ENCODE results near the gene TIAL1. TPM values are rescaled to one million over a fixed set of nuclear protein-coding genes. Genes with fewer than 3 reads are reported as not detected.
"Not testable (repeated sequence)": the region's sequence is repeated elsewhere in the genome, so short reads cannot be mapped to it uniquely, and the experiment has no call there.

The TIAL1 gene
- total RNA-seq, 2 experiments from 2014 or later, result 200 to 204 TPM

DNA sequence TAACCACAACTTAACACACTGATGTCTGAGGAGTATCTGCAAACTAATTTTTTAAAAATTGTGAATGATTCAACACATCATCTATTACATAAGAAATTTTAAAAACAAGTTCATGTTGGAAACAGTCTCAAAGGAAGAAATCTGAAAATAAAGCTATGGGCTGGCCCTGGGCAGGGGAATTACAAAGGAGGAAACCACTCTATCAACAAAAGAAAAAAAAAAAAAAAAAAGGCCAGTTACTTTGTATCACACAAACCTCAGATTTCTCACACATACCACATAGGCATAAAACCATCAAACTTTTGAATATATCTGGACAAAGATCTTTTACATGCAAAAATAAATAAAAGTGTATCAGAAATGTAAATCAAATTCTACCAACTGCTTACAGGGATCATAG lies 20.8 kb downstream of the TIAL1 start:
- no peak for DNase-seq
- no peak for ATAC-seq
- Mint-ChIP-seq H3K4me3 (no peak overlapping the region), H3K9me3 (no peaks in the 10 kb centered on the region), H3K4me1 (ENCODE audit: low read depth) (peaks cover 19% of the 10 kb centered on the region), H3K36me3 (ENCODE audit: low read depth) (peaks cover 38% of the 10 kb centered on the region), H3K27ac (peak overlapping the region; percentile 81), H3K27me3 (no peaks in the 10 kb centered on the region)
- POLR2A ChIA-PET, result no interaction called here
- intact Hi-C loops (cut with micrococcal nuclease), result no loop called here
- CTCF ChIA-PET, result interaction anchor here (0.9 to 1.9 kb wide), 3 partner anchors 12 to 68 kb away, joined by 3 to 8 read pairs (median 3); no protein-coding TSS in a partner anchor
- TF ChIP-seq, protein P1, sequence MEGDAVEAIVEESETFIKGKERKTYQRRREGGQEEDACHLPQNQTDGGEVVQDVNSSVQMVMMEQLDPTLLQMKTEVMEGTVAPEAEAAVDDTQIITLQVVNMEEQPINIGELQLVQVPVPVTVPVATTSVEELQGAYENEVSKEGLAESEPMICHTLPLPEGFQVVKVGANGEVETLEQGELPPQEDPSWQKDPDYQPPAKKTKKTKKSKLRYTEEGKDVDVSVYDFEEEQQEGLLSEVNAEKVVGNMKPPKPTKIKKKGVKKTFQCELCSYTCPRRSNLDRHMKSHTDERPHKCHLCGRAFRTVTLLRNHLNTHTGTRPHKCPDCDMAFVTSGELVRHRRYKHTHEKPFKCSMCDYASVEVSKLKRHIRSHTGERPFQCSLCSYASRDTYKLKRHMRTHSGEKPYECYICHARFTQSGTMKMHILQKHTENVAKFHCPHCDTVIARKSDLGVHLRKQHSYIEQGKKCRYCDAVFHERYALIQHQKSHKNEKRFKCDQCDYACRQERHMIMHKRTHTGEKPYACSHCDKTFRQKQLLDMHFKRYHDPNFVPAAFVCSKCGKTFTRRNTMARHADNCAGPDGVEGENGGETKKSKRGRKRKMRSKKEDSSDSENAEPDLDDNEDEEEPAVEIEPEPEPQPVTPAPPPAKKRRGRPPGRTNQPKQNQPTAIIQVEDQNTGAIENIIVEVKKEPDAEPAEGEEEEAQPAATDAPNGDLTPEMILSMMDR (IDR thresholded peaks at IDR 0.05), result no peak

DNA sequence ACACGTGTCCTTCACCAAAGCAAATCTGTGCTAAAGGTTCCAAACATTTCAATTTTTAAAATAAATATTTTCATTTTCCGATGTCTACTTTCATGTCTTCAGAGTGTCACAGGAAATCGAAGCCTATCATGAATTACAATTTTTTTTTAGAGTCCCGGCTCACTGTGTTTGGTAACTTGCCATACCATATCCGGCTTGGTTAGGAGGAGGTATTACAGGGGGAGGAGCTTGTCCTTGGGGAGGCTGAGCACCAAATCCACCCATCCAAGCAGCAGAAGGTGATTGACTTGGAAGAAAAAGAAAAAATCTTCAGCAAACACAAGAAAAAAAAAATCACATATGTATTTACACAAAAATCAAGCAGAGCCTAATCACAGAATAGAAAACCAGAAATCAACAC lies 21.3 kb downstream of the TIAL1 start:
- H3K27me3 Mint-ChIP-seq, result no peaks in the 10 kb centered on the region
- peak overlapping the region; percentile 81 for H3K27ac Mint-ChIP-seq
- intact Hi-C loops (cut with micrococcal nuclease), result no loop called here
- DNase-seq (peak; percentile 37), ATAC-seq (peak; percentile 90)
- TF ChIP-seq, protein P1 (IDR thresholded peaks at IDR 0.05), result no peak
- peaks cover 38% of the 10 kb centered on the region for H3K36me3 Mint-ChIP-seq (ENCODE audit: low read depth)
- no peaks in the 10 kb centered on the region for H3K9me3 Mint-ChIP-seq
- ChIA-PET CTCF (interaction anchor here (0.9 kb wide), 1 partner anchor 12 kb away, joined by 3 read pairs; no protein-coding TSS in a partner anchor), POLR2A (no interaction called here)
- no peak overlapping the region for H3K4me3 Mint-ChIP-seq
- H3K4me1 Mint-ChIP-seq (ENCODE audit: low read depth), result peaks cover 19% of the 10 kb centered on the region

DNA sequence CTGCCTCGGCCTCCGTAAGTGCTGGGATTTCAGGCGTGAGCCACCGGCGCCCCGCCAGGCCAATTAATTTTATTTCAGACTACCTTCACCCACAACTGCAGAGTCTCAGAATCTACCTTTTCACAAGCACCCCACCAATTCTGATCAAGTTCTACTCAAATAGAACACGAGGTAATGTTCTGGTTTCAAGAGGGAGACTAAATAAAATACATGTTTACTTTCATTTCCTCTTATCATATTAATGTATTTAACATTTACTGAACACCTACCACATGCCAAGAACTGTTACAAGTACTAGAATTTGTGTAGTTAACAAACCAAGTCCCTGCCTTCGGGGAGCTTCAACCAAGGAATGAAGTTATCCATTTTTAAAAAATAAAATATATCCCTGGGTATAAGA lies 28.8 kb downstream of the TIAL1 start:
- CTCF ChIA-PET, result no interaction called here

DNA sequence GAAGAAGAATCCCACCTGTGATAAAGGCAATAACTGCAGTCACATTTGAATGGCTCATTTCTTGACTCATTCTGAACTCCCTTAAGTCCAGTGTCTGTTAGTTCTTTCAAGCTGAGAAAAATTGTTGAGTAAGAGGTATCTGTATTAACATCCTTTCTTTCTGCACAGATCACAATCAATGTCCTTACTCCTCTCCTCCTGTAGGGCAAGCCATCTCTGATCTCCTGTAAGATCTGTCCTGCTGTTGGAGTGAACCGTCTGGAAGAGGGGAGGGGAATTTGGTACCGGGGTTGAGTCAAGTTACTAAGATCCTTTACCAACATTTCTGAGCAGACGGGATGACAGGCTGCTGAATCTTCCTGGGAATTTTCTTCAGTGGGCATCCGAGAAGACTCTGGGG lies 34.7 kb downstream of the TIAL1 start:
- TF ChIP-seq, protein P1 (IDR thresholded peaks at IDR 0.05), result no peak
- Mint-ChIP-seq H3K27me3 (no peaks in the 10 kb centered on the region), H3K27ac (no peak overlapping the region), H3K9me3 (no peaks in the 10 kb centered on the region), H3K4me3 (no peak overlapping the region), H3K4me1 (ENCODE audit: low read depth) (no peaks in the 10 kb centered on the region), H3K36me3 (ENCODE audit: low read depth) (no peaks in the 10 kb centered on the region)
- DNase-seq (no peak), ATAC-seq (no peak)
- intact Hi-C loops (cut with micrococcal nuclease), result no loop called here
- POLR2A ChIA-PET, result no interaction called here
- CTCF ChIA-PET, result no interaction called here

More for the DNA sequence above, 28.8 kb downstream of the TIAL1 start:
- intact Hi-C loops (cut with micrococcal nuclease), result no loop called here
- no peak for ATAC-seq
- Mint-ChIP-seq H3K27ac (no peak overlapping the region), H3K9me3 (no peaks in the 10 kb centered on the region), H3K4me1 (ENCODE audit: low read depth) (no peaks in the 10 kb centered on the region), H3K36me3 (ENCODE audit: low read depth) (peaks cover 2% of the 10 kb centered on the region), H3K4me3 (no peak overlapping the region), H3K27me3 (no peaks in the 10 kb centered on the region)
- no peak for DNase-seq
- TF ChIP-seq, protein P1 (IDR thresholded peaks at IDR 0.05), result no peak
- POLR2A ChIA-PET, result no interaction called here

DNA sequence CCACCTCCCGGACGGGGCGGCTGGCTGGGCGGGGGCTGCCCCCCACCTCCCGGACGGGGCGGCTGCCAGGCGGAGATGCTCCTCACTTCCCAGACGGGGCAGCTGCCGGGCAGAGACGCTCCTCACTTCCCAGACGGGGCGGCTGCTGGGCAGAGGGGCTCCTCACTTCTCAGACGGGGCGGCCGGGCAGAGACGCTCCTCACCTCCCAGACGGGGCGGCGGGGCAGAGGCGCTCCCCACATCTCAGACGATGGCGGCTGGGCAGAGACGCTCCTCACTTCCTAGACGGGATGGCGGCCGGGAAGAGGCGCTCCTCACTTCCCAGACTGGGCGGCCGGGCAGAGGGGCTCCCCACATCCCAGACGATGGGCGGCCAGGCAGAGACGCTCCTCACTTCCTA lies 37.3 kb downstream of the TIAL1 start:
- H3K27me3 Mint-ChIP-seq; H3K9me3 Mint-ChIP-seq; ATAC-seq; CTCF ChIA-PET; POLR2A ChIA-PET; H3K36me3 Mint-ChIP-seq (ENCODE audit: low read depth); H3K4me1 Mint-ChIP-seq (ENCODE audit: low read depth); H3K27ac Mint-ChIP-seq; intact Hi-C loops (cut with micrococcal nuclease); DNase-seq; H3K4me3 Mint-ChIP-seq: not testable (repeated sequence)

- H3K36me3 Mint-ChIP-seq (ENCODE audit: low read depth); intact Hi-C loops (cut with micrococcal nuclease); ATAC-seq; H3K4me3 Mint-ChIP-seq; DNase-seq; H3K27me3 Mint-ChIP-seq; H3K27ac Mint-ChIP-seq; H3K9me3 Mint-ChIP-seq; H3K4me1 Mint-ChIP-seq (ENCODE audit: low read depth): not testable (repeated sequence)
- POLR2A ChIA-PET, result interaction anchor here (0.9 to 1.5 kb wide), 3 partner anchors 12 to 13 kb away, joined by 3 to 7 read pairs (median 3); no protein-coding TSS in a partner anchor
- CTCF ChIA-PET, result interaction anchor here (3.2 kb wide), 1 partner anchor 13 kb away, joined by 10 read pairs; the partner anchor contains the start of gene RGS10
Measured at GRCh38 chr10:119556081-119556480, 40.7 kb downstream of the TIAL1 start.

All from activated CD8-positive, alpha-beta T cell treated with anti-CD3 and anti-CD28 coated beads for 36 hours (primary cell).